ENCODE data around the gene SCAMP4.

DNA sequence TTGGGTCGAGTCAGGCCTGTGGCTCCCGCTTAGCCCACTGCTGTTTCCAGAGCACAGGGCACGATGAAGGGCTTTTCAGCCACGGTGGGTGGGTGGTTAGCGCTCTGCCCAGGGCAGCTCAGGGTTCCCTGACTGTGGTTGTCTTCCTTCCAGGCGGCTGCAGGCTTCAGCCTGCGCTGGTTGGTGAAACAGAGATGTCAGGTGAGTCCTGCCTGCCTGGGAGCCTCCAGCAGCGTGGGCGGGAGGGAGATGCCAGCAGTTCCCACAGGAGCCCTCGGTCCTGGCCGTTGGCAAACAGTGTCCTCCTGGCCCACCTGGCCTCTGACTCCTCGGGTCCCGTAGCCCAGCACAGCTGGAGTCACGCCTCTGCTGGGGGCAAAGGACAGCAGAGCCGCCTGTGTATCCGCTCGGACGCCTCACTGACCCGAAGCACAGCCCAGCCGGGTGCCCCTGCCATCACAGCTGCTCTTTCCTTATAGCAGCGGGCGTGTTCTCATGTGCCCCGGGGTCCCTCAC lies 9.7 kb downstream of the SCAMP4 start:
- TF ChIP-seq, protein P1, sequence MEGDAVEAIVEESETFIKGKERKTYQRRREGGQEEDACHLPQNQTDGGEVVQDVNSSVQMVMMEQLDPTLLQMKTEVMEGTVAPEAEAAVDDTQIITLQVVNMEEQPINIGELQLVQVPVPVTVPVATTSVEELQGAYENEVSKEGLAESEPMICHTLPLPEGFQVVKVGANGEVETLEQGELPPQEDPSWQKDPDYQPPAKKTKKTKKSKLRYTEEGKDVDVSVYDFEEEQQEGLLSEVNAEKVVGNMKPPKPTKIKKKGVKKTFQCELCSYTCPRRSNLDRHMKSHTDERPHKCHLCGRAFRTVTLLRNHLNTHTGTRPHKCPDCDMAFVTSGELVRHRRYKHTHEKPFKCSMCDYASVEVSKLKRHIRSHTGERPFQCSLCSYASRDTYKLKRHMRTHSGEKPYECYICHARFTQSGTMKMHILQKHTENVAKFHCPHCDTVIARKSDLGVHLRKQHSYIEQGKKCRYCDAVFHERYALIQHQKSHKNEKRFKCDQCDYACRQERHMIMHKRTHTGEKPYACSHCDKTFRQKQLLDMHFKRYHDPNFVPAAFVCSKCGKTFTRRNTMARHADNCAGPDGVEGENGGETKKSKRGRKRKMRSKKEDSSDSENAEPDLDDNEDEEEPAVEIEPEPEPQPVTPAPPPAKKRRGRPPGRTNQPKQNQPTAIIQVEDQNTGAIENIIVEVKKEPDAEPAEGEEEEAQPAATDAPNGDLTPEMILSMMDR (IDR thresholded peaks at IDR 0.05; ENCODE audit: borderline replicate concordance, extremely low read depth, low read length, poor library complexity, severe bottlenecking): no peak
- no peak for TF ChIP-seq EZH2 (IDR thresholded peaks at IDR 0.05; ENCODE audit: borderline replicate concordance, low read depth, low read length, severe bottlenecking)

All from DND-41 (cell line).